ENCODE data around the gene PARP12. TPM values are rescaled to one million over a fixed set of nuclear protein-coding genes. Genes with fewer than 3 reads are reported as not detected.

The PARP12 gene
- total RNA-seq, 3 donors from 2014 or later (not counting 1 experiment from before 2014, with no cell fraction given) = 116 to 151 (median 130) TPM

- 99% methylated on average over 6 of the region's 6 CpGs for WGBS (ENCODE audit: insufficient coverage)
- no peak overlapping the region for H3K4me3 Mint-ChIP-seq
- intact Hi-C loops (cut with micrococcal nuclease) = no loop called here
- H3K9me3 Mint-ChIP-seq = no peaks in the 10 kb centered on the region
- H3K36me3 Mint-ChIP-seq = peaks cover 25% of the 10 kb centered on the region
- H3K4me1 Mint-ChIP-seq = peaks cover 7 to 11% of the 10 kb centered on the region in 2 donors
- no peak for TF ChIP-seq CTCF (IDR thresholded peaks at IDR 0.05)
- H3K9me3 ChIP-seq (ENCODE audit: control insufficient read depth, insufficient read depth, low read length) = no peaks in the 10 kb centered on the region
- DNase-seq (no peak), ATAC-seq (no peak)
- H3K4me1 ChIP-seq (ENCODE audit: control insufficient read depth, insufficient read depth, low read length) = peaks cover 4% of the 10 kb centered on the region
- no peaks in the 10 kb centered on the region for H3K27me3 ChIP-seq (ENCODE audit: control insufficient read depth, insufficient read depth, low read length)
- H3K27ac Mint-ChIP-seq = no peak overlapping the region
- peaks cover 71% of the 10 kb centered on the region for H3K36me3 ChIP-seq (ENCODE audit: control insufficient read depth, insufficient read depth, low read length)
- no peaks in the 10 kb centered on the region for H3K27me3 Mint-ChIP-seq (ENCODE audit: low read depth in 2 of 2)
- no peak overlapping the region for H3K27ac ChIP-seq (ENCODE audit: low read length)
- no peak overlapping the region for H3K4me3 ChIP-seq (ENCODE audit: low read length)
Measured at GRCh38 chr7:140045697-140046096, 17.1 kb downstream of the PARP12 start.

DNA sequence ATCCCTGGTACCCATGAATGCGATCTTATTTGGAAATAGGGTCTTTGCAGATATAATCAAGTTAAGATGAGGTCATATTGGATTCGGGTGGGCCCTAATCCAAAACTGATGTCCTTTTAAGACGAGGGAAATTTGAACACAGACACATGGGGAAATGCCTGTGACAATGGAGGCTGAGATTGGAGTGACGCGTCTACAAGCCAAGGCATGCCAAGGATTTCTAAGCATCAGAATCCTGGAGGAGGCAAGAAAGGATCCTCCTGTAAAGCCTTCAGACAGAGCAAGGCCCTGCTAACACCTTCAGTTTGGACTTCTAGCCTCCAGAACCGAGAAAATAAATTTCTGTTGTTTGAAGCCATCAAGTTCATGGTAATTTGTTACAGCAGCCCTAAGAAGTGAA, 18.5 kb downstream of the PARP12 start:
- Mint-ChIP-seq H3K4me3 (no peak overlapping the region), H3K36me3 (peaks cover 25% of the 10 kb centered on the region), H3K9me3 (no peaks in the 10 kb centered on the region), H3K4me1 (peaks cover 0 to 7% of the 10 kb centered on the region in 2 donors), H3K27me3 (ENCODE audit: low read depth in 2 of 2) (no peaks in the 10 kb centered on the region), H3K27ac (no peak overlapping the region)
- intact Hi-C loops (cut with micrococcal nuclease) = no loop called here
- Histone ChIP-seq H3K27ac (ENCODE audit: low read length) (no peak overlapping the region), H3K36me3 (ENCODE audit: control insufficient read depth, insufficient read depth, low read length) (peaks cover 78% of the 10 kb centered on the region), H3K4me1 (ENCODE audit: control insufficient read depth, insufficient read depth, low read length) (peaks cover 2% of the 10 kb centered on the region), H3K9me3 (ENCODE audit: control insufficient read depth, insufficient read depth, low read length) (no peaks in the 10 kb centered on the region), H3K4me3 (ENCODE audit: low read length) (no peak overlapping the region), H3K27me3 (ENCODE audit: control insufficient read depth, insufficient read depth, low read length) (no peaks in the 10 kb centered on the region)
- no peak for DNase-seq
- no peak for TF ChIP-seq CTCF (IDR thresholded peaks at IDR 0.05)
- WGBS (ENCODE audit: insufficient coverage) = 99% methylated on average over 6 of the region's 6 CpGs
- ATAC-seq = no peak

- H3K36me3 Mint-ChIP-seq = peaks cover 25% of the 10 kb centered on the region
- no peaks in the 10 kb centered on the region for H3K27me3 ChIP-seq (ENCODE audit: control insufficient read depth, insufficient read depth, low read length)
- H3K9me3 ChIP-seq (ENCODE audit: control insufficient read depth, insufficient read depth, low read length) = no peaks in the 10 kb centered on the region
- H3K27ac Mint-ChIP-seq = no peak overlapping the region
- no peak overlapping the region for H3K27ac ChIP-seq (ENCODE audit: low read length)
- TF ChIP-seq CTCF (IDR thresholded peaks at IDR 0.05) = no peak
- no peaks in the 10 kb centered on the region for H3K4me1 Mint-ChIP-seq
- 90% methylated on average over 10 of the region's 10 CpGs for WGBS (ENCODE audit: insufficient coverage)
- no peaks in the 10 kb centered on the region for H3K9me3 Mint-ChIP-seq
- H3K27me3 Mint-ChIP-seq (ENCODE audit: low read depth in 2 of 2) = no peaks in the 10 kb centered on the region
- DNase-seq (no peak), ATAC-seq (no peak)
- H3K4me3 Mint-ChIP-seq = no peak overlapping the region
- H3K36me3 ChIP-seq (ENCODE audit: control insufficient read depth, insufficient read depth, low read length) = peaks cover 81% of the 10 kb centered on the region
- no peaks in the 10 kb centered on the region for H3K4me1 ChIP-seq (ENCODE audit: control insufficient read depth, insufficient read depth, low read length)
- H3K4me3 ChIP-seq (ENCODE audit: low read length) = no peak overlapping the region
- intact Hi-C loops (cut with micrococcal nuclease) = no loop called here
Measured at GRCh38 chr7:140042386-140042670, 20.4 kb downstream of the PARP12 start.

DNA sequence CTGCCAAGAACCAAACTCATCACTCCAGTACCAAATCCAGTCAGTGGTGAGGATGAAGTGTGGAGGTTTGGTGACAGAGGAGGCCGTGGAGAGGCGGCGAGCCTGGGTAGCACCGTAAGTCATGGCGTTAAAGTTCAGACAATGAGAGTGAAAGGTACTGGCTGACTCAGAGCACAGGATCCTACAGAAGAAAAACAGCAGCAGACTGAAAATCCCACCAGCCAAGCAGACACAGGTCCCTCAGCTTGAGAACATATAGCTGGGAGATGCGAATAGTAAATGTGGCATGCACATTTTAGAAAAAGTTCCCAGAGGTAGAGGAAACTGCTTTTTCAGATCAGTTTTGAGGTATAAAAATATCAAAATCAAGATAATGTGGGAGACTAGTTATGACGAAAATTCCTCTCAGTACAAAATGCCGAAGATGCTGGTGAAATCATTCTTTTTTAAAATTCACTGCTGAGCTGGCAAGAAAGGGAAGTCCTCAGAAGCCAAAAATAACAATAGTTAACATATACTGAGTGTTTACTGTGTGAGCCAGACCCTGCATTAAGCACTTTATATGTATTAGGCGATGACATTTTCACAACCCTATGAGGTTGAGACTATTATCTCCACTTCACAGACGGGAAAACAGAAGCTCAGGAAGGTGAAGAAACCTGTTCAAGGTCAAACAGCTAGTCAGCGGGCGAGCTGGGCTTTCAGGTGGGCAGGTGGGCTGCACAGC, 20.9 kb downstream of the PARP12 start:
- Histone ChIP-seq H3K4me3 (ENCODE audit: low read length) (no peak overlapping the region), H3K27ac (ENCODE audit: low read length) (no peak overlapping the region), H3K4me1 (ENCODE audit: control insufficient read depth, insufficient read depth, low read length) (peaks cover 3% of the 10 kb centered on the region), H3K27me3 (ENCODE audit: control insufficient read depth, insufficient read depth, low read length) (no peaks in the 10 kb centered on the region), H3K36me3 (ENCODE audit: control insufficient read depth, insufficient read depth, low read length) (peaks cover 76% of the 10 kb centered on the region), H3K9me3 (ENCODE audit: control insufficient read depth, insufficient read depth, low read length) (no peaks in the 10 kb centered on the region)
- peaks cover 25% of the 10 kb centered on the region for H3K36me3 Mint-ChIP-seq
- peak overlapping the region in 1 of 2 donors; percentile 13 for H3K27ac Mint-ChIP-seq
- no peak for TF ChIP-seq CTCF (IDR thresholded peaks at IDR 0.05)
- WGBS (ENCODE audit: insufficient coverage) = 93% methylated on average over 12 of the region's 12 CpGs
- ATAC-seq = no peak
- peaks cover 2 to 3% of the 10 kb centered on the region in 2 donors for H3K4me1 Mint-ChIP-seq
- H3K4me3 Mint-ChIP-seq = no peak overlapping the region
- DNase-seq = no peak
- H3K27me3 Mint-ChIP-seq (ENCODE audit: low read depth in 2 of 2) = no peaks in the 10 kb centered on the region
- no peaks in the 10 kb centered on the region for H3K9me3 Mint-ChIP-seq
- intact Hi-C loops (cut with micrococcal nuclease) = no loop called here

Data from natural killer cell (primary cell).